Measurements from ENCODE around the gene DARS1.
"Not testable (repeated sequence)": the region's sequence is repeated elsewhere in the genome, so short reads cannot be mapped to it uniquely, and the experiment has no call there.

Gene DARS1

GRCh38 chr2:135974036-135974435, 11.4 kb downstream of the DARS1 start:
- no peak for TF ChIP-seq CTCF (IDR thresholded peaks at IDR 0.05; ENCODE audit: insufficient read depth, missing control alignments)
- FAIRE-seq: no peak
- no peak for DNase-seq (ENCODE audit: insufficient read length, low spot score)

DNA sequence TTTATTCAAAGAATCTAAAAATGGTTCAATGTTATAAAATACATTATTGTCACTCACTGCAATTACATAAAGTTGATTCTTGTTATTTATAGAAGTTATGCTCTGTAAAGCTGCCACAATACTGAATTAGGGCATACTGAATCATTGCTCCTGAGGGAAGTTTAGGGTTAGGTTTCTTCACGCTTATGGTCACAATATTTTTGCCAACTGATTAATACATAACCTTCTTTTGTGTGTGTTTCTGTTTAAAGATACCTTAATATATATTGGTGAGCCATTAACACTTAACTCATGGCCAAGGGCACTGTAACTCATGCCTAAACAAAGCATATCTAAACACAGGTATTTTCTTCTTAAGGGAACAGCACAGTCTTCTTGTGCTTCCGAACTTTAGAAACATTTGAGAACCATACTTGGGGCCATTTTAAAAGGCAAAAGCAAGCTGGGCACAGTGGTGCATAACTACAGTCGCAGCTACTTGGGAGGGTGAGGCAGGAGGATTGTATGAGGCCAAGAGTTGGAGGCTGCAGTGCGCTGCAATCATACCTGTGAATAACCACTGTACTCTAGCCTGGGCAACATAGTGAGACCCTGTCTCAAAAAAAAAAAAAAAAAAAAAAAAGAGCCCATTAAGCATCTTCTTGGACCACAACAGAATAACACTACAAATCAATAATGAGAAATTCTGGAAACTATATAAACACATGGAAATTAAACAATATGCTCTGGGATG, 15.6 kb downstream of the DARS1 start:
- FAIRE-seq (no peak), DNase-seq (ENCODE audit: insufficient read length, low spot score) (no peak)
- TF ChIP-seq CTCF (IDR thresholded peaks at IDR 0.05; ENCODE audit: insufficient read depth, missing control alignments): no peak

- no peak for FAIRE-seq
- no peak for DNase-seq (ENCODE audit: insufficient read length, low spot score)
- TF ChIP-seq CTCF (IDR thresholded peaks at IDR 0.05; ENCODE audit: insufficient read depth, missing control alignments): no peak
These were observed 19.7 kb downstream of the DARS1 start for GRCh38 chr2:135965756-135966155.

DNA sequence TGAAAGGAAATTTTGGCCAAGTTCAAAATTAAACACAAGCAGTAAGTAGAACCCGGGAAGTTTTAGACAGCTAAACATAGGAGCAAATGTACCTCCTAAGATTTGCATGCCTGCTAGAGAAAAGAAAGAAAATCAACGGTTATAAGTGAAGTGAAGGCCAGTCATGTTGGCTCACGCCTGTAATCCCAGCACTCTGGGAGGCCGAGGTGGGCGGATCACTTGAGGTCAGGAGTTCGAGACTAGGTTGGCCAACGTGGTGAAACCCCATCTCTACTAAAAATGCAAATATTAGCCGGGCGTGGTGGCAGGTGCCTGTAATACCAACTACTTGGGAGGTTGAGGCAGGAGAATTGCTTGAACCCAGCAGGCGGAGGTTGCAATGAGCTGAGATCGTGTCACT, 21.0 kb downstream of the DARS1 start:
- not testable (repeated sequence) for FAIRE-seq; DNase-seq (ENCODE audit: insufficient read length, low spot score)

- FAIRE-seq (no peak), DNase-seq (ENCODE audit: insufficient read length, low spot score) (no peak)
- no peak for TF ChIP-seq CTCF (IDR thresholded peaks at IDR 0.05; ENCODE audit: insufficient read depth, missing control alignments)
These were observed 21.6 kb downstream of the DARS1 start for GRCh38 chr2:135963841-135964240.

- no peak for TF ChIP-seq CTCF (IDR thresholded peaks at IDR 0.05; ENCODE audit: insufficient read depth, missing control alignments)
- FAIRE-seq: peak; percentile 51
- DNase-seq (ENCODE audit: insufficient read length, low spot score): no peak
These were observed 22.9 kb downstream of the DARS1 start for GRCh38 chr2:135962366-135963123.

- no peak for TF ChIP-seq CTCF (IDR thresholded peaks at IDR 0.05; ENCODE audit: insufficient read depth, missing control alignments)
- DNase-seq (ENCODE audit: insufficient read length, low spot score) (no peak), FAIRE-seq (no peak)
These were observed 24.5 kb downstream of the DARS1 start for GRCh38 chr2:135960656-135961551.
